KOPT-K1 (cell line): ENCODE results near the gene CORO7.
"Not testable (repeated sequence)": the region's sequence is repeated elsewhere in the genome, so short reads cannot be mapped to it uniquely, and the experiment has no call there.

Experiments
- H3K27ac ChIP-seq: fragments of 200-600 bp; sonication (generic); 2 replicates; pipeline ENCODE4 v1.5.1; 2016; ENCODE audit warnings: antibody characterized with exemption, mild to moderate bottlenecking, low read depth, low read length; ENCODE audit not compliant: poor library complexity, severe bottlenecking
- H3K36me3 ChIP-seq: fragments of 200-600 bp; sonication (generic); 2 replicates; pipeline ENCODE4 v1.5.1; 2017; ENCODE audit warnings: antibody characterized with exemption, mild to moderate bottlenecking, low read length, moderate library complexity; ENCODE audit not compliant: insufficient read depth
- H3K9me3 ChIP-seq: fragments of 200-600 bp; sonication (generic); 2 replicates; pipeline ENCODE4 v1.5.1; 2017; ENCODE audit warnings: antibody characterized with exemption, low read length, mild to moderate bottlenecking; ENCODE audit not compliant: insufficient read depth, poor library complexity, severe bottlenecking

The CORO7 gene

DNA sequence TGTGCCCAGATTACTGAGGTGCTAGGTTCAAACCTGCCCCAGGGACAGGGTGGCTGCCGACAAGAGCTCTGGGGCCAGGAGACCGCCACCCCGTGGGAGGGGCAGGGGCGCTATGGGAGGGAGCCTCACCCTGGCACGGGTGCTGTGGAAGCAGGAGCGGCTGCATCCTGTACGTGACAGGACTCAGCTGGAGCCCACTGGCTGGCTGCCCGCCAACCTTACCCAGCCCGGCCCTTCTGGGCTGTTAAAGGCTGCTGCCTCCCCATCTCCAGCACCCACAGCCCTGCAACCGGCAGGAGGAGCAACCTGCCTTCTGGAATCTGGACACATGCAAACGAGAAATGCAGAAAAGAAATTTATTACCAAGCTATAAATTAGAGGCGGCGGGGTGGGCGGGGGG, 76.5 kb downstream of the CORO7 start:
- Histone ChIP-seq H3K9me3 (peaks cover 8% of the 10 kb centered on the region), H3K36me3 (peaks cover 46% of the 10 kb centered on the region; the same call in 1 of the 2 replicates), H3K27ac (no peak overlapping the region)

DNA sequence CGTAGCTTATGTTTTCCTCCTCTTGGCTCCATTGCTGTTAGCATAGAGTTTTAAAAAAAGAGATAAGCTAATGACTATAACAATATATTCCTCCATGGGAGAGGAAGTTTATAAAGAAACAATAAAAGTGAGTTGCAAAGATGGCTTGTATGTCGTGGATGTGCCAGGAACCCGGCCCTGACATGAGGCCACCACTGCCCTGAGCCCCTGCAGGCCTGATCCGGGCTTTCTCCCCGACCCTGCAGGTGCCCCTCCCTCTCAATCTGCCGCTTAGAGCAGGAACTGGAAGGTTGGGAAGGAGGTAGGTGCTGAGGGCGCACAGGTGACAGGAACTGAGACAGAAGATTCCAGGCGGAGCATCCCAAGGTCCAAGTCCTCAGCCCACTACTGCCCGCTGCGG, 76.9 kb downstream of the CORO7 start:
- Histone ChIP-seq H3K36me3 (peaks cover 46% of the 10 kb centered on the region; the same call in 1 of the 2 replicates), H3K9me3 (peaks cover 4% of the 10 kb centered on the region), H3K27ac (no peak overlapping the region)

DNA sequence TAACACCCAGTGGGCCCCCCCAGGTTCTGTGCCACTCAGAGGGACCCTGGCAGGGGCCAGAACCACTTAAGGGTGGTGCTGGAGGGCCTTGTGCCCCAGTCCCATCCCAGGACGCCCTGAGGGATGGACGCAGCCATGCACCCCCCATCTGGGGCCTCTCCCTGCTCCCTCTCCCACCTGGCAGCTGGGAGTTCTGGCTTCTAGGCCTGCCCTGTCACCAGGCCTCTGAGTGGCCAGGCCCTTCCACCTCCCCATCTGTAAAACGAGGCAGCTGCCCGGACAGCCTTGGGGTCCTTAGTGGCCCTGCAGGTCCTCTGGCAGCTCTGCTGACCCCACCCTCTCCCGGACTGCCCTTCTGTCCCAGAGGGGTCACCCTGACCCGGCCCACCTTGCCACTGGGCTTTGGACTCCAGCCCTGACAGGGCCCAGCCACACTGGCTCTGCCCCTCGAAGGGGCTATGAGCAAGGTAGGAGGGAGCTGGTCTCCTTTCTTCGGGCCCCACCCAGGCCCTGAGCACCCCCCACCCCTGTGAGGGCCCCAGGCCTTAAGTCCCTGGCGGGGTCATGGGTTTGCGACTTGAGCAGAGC, 77.6 kb downstream of the CORO7 start:
- Histone ChIP-seq H3K36me3 (peaks cover 46% of the 10 kb centered on the region; the same call in 1 of the 2 replicates), H3K9me3 (no peaks in the 10 kb centered on the region), H3K27ac (no peak overlapping the region)

DNA sequence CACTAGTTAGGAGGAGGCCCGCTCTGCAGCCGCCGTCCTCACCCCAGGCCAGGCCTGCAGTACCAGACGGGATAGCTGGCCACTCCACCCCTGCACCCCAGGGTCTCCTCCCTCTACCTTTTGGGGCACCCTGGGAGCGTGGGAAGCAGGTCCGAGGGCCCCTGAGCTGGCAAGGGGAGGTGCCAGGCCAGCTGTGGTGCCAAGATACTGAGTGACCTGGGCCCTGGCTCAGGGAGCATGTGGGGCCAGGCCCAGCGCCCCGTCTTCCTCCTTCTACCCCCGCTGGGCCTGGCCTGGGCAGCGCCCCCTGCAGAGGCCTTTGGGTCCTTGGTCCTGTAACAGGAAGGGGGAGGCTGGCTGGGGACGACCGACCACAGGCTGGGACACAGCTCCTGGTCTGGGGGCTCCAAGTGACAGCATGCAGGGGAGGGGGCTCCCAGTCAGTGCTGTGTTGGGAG, 78.2 kb downstream of the CORO7 start:
- H3K27ac ChIP-seq, result no peak overlapping the region
- H3K36me3 ChIP-seq, result peaks cover 42% of the 10 kb centered on the region; the same call in 1 of the 2 replicates
- no peaks in the 10 kb centered on the region for H3K9me3 ChIP-seq

DNA sequence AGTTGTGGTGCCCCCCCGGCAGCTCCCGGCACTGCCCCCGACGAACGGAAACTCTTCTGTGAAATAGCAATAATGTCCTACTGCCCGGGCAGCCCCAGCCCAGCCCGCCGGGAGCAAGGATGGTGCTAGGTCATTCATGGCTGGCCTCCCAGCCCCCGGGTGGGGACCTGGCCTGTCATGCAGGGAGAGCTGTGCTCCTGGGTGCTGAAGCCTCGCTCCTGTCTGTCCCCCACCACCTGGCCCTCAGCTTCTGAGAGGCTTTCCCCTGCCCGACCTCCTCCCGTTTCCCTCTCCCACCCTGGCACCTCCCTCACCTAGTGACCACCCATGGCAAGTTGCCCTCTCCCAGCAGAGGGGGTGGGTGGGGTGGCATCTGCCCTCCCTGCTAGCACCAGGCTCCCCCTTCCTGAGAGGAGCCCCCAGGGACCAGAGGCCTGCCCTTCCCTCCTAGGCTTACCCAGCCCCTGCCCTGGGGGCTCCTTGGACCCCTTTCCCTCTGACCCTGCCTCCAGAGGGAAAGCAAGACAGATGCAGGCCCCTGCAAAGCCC, 78.8 kb downstream of the CORO7 start:
- peaks cover 38% of the 10 kb centered on the region; the same call in 1 of the 2 replicates for H3K36me3 ChIP-seq
- H3K27ac ChIP-seq, result no peak overlapping the region
- no peaks in the 10 kb centered on the region for H3K9me3 ChIP-seq

DNA sequence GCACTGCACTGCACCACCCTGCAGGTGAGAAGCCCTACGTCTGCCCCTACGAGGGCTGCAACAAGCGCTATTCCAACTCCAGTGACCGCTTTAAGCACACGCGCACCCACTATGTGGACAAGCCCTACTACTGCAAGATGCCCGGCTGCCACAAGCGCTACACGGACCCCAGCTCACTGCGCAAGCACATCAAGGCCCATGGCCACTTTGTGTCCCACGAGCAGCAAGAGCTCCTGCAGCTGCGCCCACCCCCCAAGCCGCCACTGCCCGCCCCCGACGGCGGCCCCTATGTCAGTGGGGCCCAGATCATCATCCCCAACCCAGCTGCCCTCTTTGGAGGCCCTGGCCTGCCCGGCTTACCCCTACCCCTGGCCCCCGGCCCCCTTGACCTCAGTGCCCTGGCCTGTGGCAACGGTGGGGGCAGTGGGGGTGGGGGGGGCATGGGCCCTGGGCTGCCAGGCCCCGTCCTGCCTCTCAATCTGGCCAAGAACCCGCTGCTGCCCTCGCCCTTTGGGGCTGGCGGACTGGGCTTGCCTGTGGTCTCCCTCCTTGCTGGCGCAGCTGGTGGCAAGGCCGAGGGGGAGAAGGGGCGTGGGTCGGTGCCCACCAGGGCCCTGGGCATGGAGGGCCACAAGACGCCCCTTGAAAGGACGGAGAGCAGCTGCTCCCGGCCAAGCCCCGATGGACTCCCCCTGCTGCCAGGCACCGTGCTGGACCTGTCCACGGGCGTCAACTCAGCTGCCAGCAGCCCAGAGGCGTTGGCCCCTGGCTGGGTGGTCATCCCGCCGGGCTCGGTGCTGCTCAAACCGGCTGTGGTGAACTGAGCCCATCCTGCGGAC, 79.5 kb downstream of the CORO7 start:
- peaks cover 38% of the 10 kb centered on the region; the same call in 1 of the 2 replicates for H3K36me3 ChIP-seq
- H3K9me3 ChIP-seq, result no peaks in the 10 kb centered on the region
- H3K27ac ChIP-seq, result no peak overlapping the region

DNA sequence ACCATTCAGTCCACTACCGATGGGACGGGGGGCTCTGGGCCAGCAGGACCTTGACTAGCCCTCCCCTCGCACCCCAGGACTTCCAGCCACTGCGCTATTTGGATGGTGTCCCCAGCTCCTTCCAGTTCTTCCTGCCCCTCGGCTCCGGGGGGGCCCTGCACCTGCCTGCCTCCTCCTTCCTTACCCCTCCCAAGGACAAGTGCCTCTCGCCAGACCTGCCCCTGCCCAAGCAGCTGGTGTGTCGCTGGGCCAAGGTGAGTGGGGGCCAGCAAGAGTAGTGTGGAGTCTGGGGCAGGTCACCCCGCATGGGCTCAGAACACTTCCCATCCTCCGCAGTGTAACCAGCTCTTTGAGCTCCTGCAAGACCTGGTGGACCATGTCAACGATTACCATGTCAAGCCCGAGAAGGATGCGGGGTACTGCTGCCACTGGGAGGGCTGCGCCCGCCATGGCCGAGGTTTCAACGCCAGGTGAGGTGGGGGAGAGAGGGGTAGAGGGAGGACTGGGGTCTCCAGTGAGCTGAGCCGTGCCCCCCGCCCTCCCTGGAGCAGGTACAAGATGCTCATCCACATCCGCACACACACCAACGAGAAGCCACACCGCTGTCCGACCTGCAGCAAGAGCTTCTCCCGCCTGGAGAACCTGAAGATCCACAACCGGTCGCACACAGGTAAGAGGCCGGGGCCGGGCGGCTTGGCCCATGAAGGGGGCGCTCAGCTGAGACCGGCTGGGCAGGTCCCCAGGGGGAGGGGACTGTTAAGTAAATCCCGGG, 81.5 kb downstream of the CORO7 start:
- H3K9me3 ChIP-seq, result no peaks in the 10 kb centered on the region
- peaks cover 18% of the 10 kb centered on the region; the same call in 1 of the 2 replicates for H3K36me3 ChIP-seq
- H3K27ac ChIP-seq, result no peak overlapping the region

DNA sequence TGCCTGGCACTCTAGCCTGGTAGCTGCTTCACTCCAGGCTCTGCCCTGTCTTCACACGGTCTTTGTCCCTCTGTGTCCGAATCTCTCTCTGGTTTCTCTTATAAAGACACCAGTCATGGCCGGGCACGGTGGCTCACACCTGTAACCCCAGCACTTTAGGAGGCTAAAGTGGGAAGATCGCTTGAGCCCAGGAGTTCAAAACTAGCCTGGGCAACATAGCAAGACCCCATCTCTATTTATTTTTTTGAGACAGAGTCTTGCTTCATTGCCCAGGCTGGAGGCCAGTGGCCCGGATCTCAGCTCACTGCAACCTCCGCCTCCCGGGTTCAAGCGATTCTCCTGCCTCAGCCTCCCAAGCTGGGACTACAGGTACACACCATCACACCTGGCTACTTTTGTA, 82.7 kb downstream of the CORO7 start:
- not testable (repeated sequence) for H3K27ac ChIP-seq, H3K9me3 ChIP-seq, H3K36me3 ChIP-seq

DNA sequence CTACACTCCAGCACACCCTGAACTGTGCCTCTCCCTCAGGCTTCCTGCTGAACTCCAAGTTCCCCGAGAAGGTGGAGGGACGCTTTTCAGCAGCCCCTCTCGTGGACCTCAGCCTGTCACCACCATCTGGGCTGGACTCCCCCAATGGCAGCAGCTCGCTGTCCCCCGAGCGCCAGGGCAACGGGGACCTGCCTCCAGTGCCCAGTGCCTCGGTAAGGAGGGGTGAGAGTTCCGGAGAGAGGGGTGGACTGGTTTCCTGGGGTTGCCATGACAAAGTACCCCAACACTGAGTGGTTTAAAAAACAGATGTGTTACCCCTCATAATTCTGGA, 83.1 kb downstream of the CORO7 start:
- Histone ChIP-seq H3K9me3 (no peaks in the 10 kb centered on the region), H3K27ac (no peak overlapping the region), H3K36me3 (peaks cover 2% of the 10 kb centered on the region; the same call in 1 of the 2 replicates)

DNA sequence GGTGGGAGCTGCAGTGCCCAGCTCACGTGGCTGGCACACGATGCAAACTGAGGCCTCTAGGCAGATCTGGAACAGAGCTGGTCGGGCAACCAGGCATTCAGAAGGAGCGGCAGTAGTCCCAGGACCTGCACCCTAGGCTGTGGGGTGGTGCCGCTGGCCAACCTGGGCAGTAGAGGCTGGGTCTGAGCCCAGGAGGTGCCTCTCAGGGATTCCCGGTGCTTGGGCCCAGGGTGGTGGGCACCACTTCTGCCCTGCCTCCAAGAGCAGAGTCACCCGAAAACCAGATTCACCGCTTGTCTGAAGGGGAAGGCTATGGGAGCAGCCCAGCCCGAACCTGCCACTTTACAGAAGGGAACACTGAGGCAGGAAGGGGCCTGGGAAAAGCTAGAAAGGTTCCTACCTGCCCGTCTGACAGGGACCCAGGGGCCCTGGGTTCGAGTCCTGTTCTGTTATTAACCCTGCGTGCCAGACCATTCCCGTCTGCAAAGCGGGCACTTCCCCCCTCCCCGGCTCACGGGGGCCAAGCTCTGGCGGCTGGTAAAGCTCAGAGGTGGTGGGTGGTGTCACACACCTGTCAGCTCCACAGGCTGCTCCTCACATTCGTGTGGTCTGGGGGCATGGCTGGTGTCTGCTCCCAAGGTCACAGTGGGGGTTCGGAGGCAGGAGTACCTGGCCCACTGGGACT, 83.6 kb downstream of the CORO7 start:
- no peak overlapping the region for H3K27ac ChIP-seq
- H3K9me3 ChIP-seq, result no peaks in the 10 kb centered on the region
- H3K36me3 ChIP-seq, result no peaks in the 10 kb centered on the region; the same call in 1 of the 2 replicates

DNA sequence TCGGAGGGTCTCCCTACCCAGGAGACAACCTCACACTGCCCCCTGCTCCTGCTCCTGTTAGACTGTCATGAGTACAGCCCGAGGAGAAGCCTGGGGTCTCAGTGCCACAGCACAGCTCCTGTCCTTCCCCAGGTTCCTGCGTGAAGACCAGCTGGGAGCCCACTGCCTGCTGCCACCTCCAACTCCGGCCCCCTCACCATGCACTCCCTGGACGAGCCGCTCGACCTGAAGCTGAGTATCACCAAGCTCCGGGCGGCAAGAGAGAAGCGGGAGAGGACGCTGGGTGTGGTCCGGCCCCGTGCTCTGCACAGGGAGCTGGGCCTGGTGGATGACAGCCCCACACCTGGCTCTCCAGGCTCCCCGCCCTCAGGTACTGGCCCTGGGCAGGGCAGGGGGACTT, 84.3 kb downstream of the CORO7 start:
- no peak overlapping the region for H3K27ac ChIP-seq
- H3K9me3 ChIP-seq, result no peaks in the 10 kb centered on the region
- no peaks in the 10 kb centered on the region for H3K36me3 ChIP-seq

DNA sequence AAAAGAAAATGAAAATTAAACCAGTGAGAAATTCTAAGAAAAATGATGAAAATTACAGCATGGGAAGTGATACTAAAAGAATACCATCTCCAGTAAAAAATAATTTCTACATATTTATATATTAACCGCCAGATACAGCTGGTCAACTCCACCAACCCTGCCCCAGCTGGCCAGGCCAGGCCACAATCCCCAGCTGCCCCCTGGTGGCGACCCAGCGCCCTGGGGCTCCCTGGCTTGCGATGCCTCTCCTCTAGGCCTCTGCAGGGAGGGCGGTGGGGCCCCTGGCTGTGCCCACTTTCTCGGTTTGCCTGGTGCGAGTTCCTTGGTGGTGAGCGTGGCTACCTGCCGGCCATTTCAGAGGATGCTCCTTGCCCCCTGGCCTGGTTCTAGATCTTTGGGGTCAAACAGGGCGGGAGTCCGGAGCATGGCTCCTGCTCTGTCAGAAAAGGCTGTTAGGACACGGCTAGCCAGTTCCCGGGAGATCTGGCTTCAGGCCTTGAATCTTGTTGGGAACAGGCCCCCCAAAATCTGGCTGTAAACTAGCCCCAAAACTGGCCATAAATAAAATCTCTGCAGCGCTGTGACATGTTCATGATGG, 86.0 kb downstream of the CORO7 start:
- Histone ChIP-seq H3K27ac (no peak overlapping the region), H3K9me3 (no peaks in the 10 kb centered on the region), H3K36me3 (no peaks in the 10 kb centered on the region)

DNA sequence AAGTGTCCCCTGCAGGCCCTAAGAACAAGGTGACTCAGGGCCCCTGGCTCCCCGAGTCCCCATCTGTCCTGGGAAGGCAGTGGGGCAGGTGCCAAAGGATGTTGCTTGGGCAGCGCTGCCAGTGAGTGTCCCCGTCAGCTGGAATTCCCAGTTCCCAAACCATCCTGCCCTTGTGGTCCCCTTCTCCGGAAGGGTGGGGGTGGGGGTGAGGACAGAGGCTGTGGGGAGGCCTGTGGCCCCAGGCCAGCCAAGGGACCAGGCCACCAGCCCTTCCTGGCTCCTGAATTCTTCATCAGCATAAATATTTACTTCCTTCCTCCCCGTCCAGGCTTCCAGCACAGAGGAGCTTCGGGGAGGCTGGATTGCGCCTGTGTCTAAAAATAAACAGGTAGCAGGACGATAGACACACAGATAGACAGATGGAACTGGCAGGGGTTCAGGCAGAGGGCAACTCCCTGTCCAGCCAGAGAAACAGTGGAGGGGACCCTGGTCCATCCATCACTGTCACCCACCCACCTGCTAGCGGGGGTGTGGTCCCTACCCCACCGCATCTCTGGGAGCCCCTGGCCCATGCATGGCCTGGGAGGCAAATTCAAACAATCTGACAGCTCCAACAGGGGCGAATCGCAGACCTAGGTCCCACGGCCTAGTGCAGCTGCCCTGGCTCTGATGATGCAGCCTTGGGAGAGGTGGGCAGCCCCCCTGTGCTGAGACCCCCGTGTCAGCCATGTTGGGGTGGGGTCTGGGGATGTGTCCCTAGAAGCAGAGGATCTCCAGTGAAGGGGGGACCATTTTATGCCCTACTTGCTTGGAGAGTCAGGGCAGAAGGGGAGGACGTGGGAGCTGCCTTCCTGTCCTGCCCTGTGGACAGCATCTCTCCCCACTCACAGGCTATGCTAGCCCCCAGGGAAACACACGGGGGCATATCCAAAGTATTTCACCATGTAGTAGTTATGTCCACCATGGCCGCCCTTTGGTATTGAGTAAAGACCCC, 87.3 kb downstream of the CORO7 start:
- no peaks in the 10 kb centered on the region for H3K9me3 ChIP-seq
- H3K36me3 ChIP-seq, result no peaks in the 10 kb centered on the region
- H3K27ac ChIP-seq, result no peak overlapping the region
